PFSK-1 (cell line): Measurements from ENCODE around the gene GUCY1B1.

Experiments
- FOXP2 ChIP-seq: optimal IDR thresholded peaks from 2 replicates; pipeline ENCODE3; 2011; ENCODE audit warnings: borderline replicate concordance, control low read depth, inconsistent platforms; ENCODE audit not compliant: insufficient read depth; ENCODE audit errors: extremely low read length, extremely low read depth
- POLR2AphosphoS5 ChIP-seq: IDR thresholded peaks from 2 replicates; pipeline ENCODE4 v1.6.1; 2012; ENCODE audit warnings: low read depth, mild to moderate bottlenecking, control low read depth, low read length, moderate library complexity
- SIN3A ChIP-seq: IDR thresholded peaks from 2 replicates; pipeline ENCODE4 v1.6.1; 2012; ENCODE audit warnings: mild to moderate bottlenecking, low read length, moderate library complexity, borderline replicate concordance; ENCODE audit not compliant: insufficient read depth
- TAF1 ChIP-seq: IDR thresholded peaks from 2 replicates; pipeline ENCODE4 v1.6.1; 2012; ENCODE audit warnings: low read length, control low read depth, borderline replicate concordance; ENCODE audit not compliant: insufficient read depth
- TF ChIP-seq, protein P1 (sequence below), 2 experiments: IDR thresholded peaks; 2 replicates each; pipeline versions ENCODE4 v1.6.1 to v1.8.0; 2011 to 2012; ENCODE audit warnings: low read depth in 2 of 2, low read length in 2 of 2, control low read depth in 1 of 2, inconsistent platforms in 1 of 2, mild to moderate bottlenecking in 1 of 2, moderate library complexity in 1 of 2; ENCODE audit not compliant: insufficient read depth in 1 of 2

- TF ChIP-seq POLR2AphosphoS5 (no peak), TAF1 (no peak), SIN3A (no peak), FOXP2 (no peak)
- TF ChIP-seq, protein P1, sequence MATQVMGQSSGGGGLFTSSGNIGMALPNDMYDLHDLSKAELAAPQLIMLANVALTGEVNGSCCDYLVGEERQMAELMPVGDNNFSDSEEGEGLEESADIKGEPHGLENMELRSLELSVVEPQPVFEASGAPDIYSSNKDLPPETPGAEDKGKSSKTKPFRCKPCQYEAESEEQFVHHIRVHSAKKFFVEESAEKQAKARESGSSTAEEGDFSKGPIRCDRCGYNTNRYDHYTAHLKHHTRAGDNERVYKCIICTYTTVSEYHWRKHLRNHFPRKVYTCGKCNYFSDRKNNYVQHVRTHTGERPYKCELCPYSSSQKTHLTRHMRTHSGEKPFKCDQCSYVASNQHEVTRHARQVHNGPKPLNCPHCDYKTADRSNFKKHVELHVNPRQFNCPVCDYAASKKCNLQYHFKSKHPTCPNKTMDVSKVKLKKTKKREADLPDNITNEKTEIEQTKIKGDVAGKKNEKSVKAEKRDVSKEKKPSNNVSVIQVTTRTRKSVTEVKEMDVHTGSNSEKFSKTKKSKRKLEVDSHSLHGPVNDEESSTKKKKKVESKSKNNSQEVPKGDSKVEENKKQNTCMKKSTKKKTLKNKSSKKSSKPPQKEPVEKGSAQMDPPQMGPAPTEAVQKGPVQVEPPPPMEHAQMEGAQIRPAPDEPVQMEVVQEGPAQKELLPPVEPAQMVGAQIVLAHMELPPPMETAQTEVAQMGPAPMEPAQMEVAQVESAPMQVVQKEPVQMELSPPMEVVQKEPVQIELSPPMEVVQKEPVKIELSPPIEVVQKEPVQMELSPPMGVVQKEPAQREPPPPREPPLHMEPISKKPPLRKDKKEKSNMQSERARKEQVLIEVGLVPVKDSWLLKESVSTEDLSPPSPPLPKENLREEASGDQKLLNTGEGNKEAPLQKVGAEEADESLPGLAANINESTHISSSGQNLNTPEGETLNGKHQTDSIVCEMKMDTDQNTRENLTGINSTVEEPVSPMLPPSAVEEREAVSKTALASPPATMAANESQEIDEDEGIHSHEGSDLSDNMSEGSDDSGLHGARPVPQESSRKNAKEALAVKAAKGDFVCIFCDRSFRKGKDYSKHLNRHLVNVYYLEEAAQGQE (IDR thresholded peaks at IDR 0.05; ENCODE audit: insufficient read depth in 1 of 2, low read depth in 2 of 2, low read length in 2 of 2), result no peak
These were observed 62.2 kb downstream of the GUCY1B1 start for GRCh38 chr4:155820887-155821518.
